GM12892 (cell line): Measurements from ENCODE around the gene ST3GAL5.

Source experiments
- POLR2A ChIP-seq: IDR thresholded peaks from 2 replicates; pipeline ENCODE4 v1.6.1; 2011; ENCODE audit warnings: low read depth, low read length, control low read depth
- POLR2AphosphoS5 ChIP-seq: IDR thresholded peaks from 2 replicates; pipeline ENCODE4 v1.6.1; 2011; ENCODE audit warnings: low read depth, low read length, control low read depth

- TF ChIP-seq POLR2AphosphoS5 (no peak), POLR2A (no peak)
These were observed 638 bp downstream of the ST3GAL5 start for GRCh38 chr2:85888020-85888683.
